ENCODE results near the gene PSME1.
"Not testable (repeated sequence)": the region's sequence is repeated elsewhere in the genome, so short reads cannot be mapped to it uniquely, and the experiment has no call there.

PSME1 gene

GRCh38 chr14:24105609-24106239 lies 30.3 kb upstream of the PSME1 start:
- DNase-seq (ENCODE audit: low read depth): not testable (repeated sequence)

DNA sequence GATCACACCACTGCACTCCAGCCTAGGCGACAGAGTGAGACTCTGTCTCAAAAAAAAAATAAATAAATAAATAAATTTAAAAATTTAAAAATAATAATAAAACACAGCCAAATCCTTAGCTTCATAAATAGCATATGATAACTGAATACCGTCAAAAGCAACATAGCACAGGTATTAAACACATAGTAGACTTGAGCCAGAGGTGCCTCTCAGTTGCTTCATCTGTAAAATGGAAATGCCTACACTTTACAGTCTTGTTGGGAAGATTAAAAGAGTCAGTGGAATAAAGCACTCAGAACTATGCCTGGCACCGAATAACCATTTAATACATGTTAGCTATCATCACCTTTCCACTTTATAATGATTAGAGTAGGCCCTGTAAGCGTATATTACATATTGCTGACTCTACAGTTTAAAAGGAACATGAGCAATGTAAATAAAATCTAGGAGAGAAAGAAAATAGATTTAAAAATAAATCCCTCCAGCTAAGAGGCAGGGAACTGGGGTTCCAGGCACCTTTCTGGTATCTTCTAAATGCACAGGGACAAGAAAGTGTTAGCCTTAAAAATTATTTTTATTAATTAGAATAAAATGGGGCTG lies 29.2 kb upstream of the PSME1 start:
- DNase-seq (ENCODE audit: low read depth): no peak

GRCh38 chr14:24108336-24108874 lies 27.6 kb upstream of the PSME1 start:
- no peak for DNase-seq (ENCODE audit: low read depth)

- no peak for DNase-seq (ENCODE audit: low read depth)
Measured at GRCh38 chr14:24110060-24110459, 25.9 kb upstream of the PSME1 start.

GRCh38 chr14:24110523-24110922 lies 25.5 kb upstream of the PSME1 start:
- no peak for DNase-seq (ENCODE audit: low read depth)

GRCh38 chr14:24113379-24113800 lies 22.6 kb upstream of the PSME1 start:
- DNase-seq (ENCODE audit: low read depth): no peak

- DNase-seq (ENCODE audit: low read depth): peak; percentile 55
Measured at GRCh38 chr14:24113801-24114531, 22.0 kb upstream of the PSME1 start.

GRCh38 chr14:24114532-24115421 lies 21.2 kb upstream of the PSME1 start, which contains the start of the genes DCAF11 and NRL:
DCAF11 (plus strand) TSS chr14:24114777; CDS start chr14:24115595, 818 bp downstream.
NRL (minus strand) TSS chr14:24114949; CDS start chr14:24082848, 32,101 bp downstream.
- peak; percentile 94 for DNase-seq (ENCODE audit: low read depth)

DNA sequence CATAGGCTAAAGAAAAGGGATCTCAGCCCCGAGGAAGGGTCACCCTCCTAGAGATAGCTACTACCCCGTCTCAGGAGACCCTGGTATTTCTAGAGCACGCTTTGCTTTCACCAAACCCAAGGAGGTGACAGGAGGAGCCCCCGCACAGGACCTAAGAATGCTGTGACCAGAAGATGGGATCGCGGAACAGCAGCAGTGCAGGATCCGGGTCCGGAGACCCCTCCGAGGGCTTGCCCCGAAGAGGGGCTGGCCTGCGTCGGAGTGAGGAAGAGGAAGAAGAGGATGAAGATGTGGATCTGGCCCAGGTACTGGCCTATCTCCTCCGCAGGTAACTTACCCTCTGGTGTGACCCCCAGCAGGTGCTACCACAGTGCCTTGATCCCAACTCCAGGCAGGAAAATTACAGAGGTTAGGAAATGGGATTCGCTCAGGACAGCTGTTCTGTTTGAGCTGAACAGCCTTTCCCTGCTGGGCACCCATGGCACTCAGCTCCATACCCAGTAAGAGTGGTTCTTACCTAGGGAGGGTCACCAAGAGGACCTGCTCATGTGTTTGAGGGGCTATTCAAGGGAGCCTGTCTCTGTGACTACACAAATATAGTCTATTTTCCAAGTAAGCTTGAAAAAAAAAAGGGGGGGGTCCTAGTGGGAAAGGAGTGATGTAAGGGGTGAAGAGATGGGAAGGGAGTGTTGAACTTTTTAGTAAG lies 20.4 kb upstream of the PSME1 start:
- no peak for DNase-seq (ENCODE audit: low read depth)

GRCh38 chr14:24116128-24116814 lies 19.7 kb upstream of the PSME1 start:
- no peak for DNase-seq (ENCODE audit: low read depth)

- no peak for DNase-seq (ENCODE audit: low read depth)
Measured at GRCh38 chr14:24117179-24117578, 18.8 kb upstream of the PSME1 start.

DNA sequence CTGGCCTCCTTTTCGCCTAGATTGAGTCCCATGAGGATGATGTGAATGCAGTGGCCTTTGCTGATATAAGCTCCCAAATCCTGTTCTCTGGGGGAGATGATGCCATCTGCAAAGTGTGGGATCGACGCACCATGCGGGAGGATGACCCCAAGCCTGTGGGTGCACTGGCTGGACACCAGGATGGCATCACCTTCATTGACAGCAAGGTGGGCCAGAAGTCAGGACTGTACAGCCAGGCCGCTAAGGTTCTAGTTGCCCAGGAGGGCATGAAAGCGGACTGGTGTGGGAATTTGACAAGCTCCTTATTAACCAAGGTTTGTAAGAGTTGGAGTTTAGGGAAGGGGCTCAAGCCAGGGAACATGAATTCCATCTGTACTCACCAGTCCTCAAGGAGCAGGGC lies 16.3 kb upstream of the PSME1 start:
- no peak for DNase-seq (ENCODE audit: low read depth)

- no peak for DNase-seq (ENCODE audit: low read depth)
Measured at GRCh38 chr14:24121210-24121609, 14.8 kb upstream of the PSME1 start.

DNA sequence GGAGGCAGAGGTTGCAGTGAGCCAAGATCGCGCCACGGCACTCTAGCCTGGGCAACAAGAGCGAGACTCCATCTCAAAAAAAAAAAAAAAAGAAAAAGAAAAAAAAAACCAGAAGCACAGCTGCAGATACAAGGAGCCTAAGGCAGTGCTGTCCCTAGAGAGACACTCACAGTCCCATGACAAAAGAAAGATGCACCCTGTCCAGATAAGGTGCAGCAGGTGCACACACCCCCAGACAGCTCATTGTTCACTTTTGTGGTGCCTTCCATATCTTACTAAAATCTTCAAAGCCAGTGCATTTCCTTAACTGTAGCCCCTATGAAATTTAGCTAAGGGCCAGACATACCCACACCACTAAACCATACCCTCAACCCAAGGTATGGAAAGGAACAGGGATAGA lies 13.6 kb upstream of the PSME1 start:
- DNase-seq (ENCODE audit: low read depth): no peak

GRCh38 chr14:24122898-24123297 lies 13.1 kb upstream of the PSME1 start:
- no peak for DNase-seq (ENCODE audit: low read depth)

DNA sequence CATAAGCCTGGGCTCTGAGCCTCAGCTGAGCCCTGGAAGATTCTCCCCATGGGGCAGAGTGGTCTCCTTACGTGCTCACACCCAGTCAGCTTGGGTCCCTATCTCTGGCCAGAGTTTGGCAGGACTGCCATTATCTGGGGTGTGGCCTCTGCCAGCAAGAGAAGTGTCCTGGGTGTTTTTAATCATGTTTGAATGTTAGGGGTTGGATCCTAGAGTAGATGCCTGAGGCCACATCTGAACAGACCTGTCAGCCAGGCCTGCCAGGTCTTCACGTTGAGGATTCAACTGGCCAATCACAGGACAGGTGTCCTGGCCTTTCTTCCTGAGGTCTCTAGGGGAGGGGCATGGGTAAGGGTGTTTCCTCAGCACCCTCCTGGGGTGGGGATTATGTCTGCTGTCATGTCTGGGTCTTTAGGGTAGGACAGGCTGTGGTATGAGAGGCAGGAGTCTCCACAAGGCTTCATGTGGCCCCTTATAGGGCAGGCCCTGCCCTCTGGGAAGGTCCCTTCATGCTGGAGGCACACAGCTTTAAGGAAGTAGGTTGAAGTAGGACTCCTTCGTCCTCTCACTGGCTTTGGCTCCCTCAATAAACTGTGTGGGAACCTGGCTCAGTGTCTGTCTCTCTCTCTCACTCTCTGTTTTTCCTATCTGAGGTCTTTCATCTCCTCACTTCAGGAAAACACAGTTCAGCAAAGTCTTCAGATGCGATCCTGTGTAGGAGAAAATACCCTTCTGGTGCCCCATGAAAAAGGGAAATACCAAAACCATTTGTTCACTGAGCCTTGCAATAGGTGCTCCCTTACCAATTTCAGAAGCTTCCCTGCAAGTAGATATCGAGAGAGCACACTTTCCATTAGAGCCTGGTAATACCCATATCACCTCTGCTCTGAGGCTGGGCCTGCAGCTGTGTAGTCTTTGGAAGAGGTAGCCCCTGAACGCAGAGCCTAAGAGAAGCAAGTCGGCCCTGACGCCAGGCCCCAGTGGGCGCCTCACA lies 12.3 kb upstream of the PSME1 start:
- DNase-seq (ENCODE audit: low read depth): no peak

GRCh38 chr14:24126939-24127338 lies 9.1 kb upstream of the PSME1 start:
- no peak for DNase-seq (ENCODE audit: low read depth)

GRCh38 chr14:24127673-24128072 lies 8.3 kb upstream of the PSME1 start:
- DNase-seq (ENCODE audit: low read depth): no peak

DNA sequence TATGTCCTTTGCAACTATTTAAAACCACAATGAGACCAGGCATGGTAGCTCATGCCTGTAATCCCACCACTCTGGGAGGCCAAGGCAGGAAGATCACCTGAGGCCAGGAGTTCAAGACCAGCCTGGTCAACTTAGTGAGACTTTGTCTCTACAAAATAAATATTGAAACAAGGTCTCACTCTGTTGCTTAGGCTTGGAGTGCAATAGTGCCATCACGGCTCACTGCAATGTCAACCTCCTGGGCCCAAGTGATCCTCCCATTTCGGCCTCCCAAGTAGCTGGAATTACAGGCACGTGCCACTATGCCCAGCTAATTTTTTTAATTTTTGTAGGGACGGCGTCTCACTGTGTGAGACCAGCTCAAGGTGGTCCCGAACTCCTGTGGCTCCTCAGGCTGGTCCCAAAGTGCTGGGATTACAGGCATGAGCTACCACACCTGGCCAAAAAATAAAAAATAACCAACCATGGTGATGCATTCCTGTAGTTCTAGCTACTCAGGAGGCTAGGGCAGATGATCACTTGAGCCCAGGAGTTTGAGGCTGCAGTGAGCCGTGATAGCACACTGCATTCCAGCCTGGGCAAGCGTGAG lies 6.5 kb upstream of the PSME1 start:
- no peak for DNase-seq (ENCODE audit: low read depth)

All from stimulated activated CD8-positive, alpha-beta memory T cell treated with anti-CD3 and anti-CD28 coated beads, Interleukin-7, amount 100 ng/mL, for 24 hours (primary cell).